Lower lobe of right lung (tissue), 2 donors: ENCODE results near the gene NADSYN1. TPM values are rescaled to one million over a fixed set of nuclear protein-coding genes. Genes with fewer than 3 reads are reported as not detected.

Experiments
- ATAC-seq, 2 donors: fragments of 200-7000 bp; cut with Tn5 transposase; one replicate each; pipeline ENCODE4 v1.9.1; 2020 to 2022; ENCODE audit warnings: mild to moderate bottlenecking in 2 of 2, moderate library complexity in 2 of 2
- DNase-seq: peaks from one replicate; pipeline ENCODE4 v3.0.0-alpha.2; 2020
- H3K27ac ChIP-seq: fragments of 200-600 bp; one replicate; pipeline ENCODE4 v1.8.0; 2022
- H3K27me3 ChIP-seq: fragments of 200-600 bp; one replicate; pipeline ENCODE4 v1.8.0; 2022; ENCODE audit warnings: low read depth
- H3K36me3 ChIP-seq: fragments of 200-600 bp; one replicate; pipeline ENCODE4 v1.8.0; 2022; ENCODE audit warnings: mild to moderate bottlenecking
- H3K4me1 ChIP-seq: fragments of 200-600 bp; one replicate; pipeline ENCODE4 v1.8.0; 2022
- H3K4me3 ChIP-seq: fragments of 200-600 bp; one replicate; pipeline ENCODE4 v1.8.0; 2022; ENCODE audit warnings: mild to moderate bottlenecking
- H3K9me3 ChIP-seq: fragments of 200-600 bp; one replicate; pipeline ENCODE4 v1.8.0; 2022
- intact Hi-C: fragments of 100-400 bp; cut with DNase I; formaldehyde crosslinking; loops from one replicate; pipeline ENCODE4 v1.11.0; 2022
- total RNA-seq: library from RNA; stranded (reverse); fragmentation: NEBNext Ultra II Directional; extraction: Animal tissue kit (Norgen Biotek cat#: 25700); gene quantifications from one replicate; pipeline ENCODE4 v1.2.1, GENCODE V29; 2021
- TF ChIP-seq, protein P1 (sequence below): fragments of 200-600 bp; IDR thresholded peaks from one replicate; pipeline ENCODE4 v1.8.0; 2022; ENCODE audit warnings: antibody characterized with exemption, mild to moderate bottlenecking
- donor health status: DM: no; HTN: yes; CAD: no; lungs with severe emphysema.

The NADSYN1 gene
- total RNA-seq, 1 donor from 2014 or later = 95.0 TPM

DNA sequence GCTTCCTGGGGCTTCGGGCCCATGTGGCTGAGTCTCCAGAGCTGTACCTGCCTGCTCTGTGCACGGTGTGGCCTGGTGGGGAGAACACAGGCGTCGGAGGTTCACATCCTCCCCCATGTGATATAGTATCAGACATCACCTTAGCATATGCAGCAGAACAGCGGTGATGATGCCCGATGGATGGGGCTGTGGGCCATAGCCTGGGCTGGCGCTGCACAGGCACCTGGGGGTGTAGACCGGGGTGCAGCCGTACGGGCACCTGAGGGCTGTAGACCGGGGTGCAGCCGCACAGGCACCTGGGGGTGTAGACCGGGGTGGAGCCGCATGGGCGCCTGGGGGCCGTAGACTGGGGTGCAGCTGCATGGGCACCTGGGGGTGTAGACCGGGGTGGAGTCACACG lies 29.2 kb downstream of the NADSYN1 start:
- Histone ChIP-seq H3K27ac (no peak overlapping the region), H3K4me1 (no peaks in the 10 kb centered on the region), H3K4me3 (no peak overlapping the region), H3K36me3 (peaks cover 94% of the 10 kb centered on the region), H3K27me3 (no peaks in the 10 kb centered on the region), H3K9me3 (no peaks in the 10 kb centered on the region)
- intact Hi-C loops = no loop called here
- TF ChIP-seq, protein P1, sequence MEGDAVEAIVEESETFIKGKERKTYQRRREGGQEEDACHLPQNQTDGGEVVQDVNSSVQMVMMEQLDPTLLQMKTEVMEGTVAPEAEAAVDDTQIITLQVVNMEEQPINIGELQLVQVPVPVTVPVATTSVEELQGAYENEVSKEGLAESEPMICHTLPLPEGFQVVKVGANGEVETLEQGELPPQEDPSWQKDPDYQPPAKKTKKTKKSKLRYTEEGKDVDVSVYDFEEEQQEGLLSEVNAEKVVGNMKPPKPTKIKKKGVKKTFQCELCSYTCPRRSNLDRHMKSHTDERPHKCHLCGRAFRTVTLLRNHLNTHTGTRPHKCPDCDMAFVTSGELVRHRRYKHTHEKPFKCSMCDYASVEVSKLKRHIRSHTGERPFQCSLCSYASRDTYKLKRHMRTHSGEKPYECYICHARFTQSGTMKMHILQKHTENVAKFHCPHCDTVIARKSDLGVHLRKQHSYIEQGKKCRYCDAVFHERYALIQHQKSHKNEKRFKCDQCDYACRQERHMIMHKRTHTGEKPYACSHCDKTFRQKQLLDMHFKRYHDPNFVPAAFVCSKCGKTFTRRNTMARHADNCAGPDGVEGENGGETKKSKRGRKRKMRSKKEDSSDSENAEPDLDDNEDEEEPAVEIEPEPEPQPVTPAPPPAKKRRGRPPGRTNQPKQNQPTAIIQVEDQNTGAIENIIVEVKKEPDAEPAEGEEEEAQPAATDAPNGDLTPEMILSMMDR = no peak
- ATAC-seq (no peak), DNase-seq (no peak)

DNA sequence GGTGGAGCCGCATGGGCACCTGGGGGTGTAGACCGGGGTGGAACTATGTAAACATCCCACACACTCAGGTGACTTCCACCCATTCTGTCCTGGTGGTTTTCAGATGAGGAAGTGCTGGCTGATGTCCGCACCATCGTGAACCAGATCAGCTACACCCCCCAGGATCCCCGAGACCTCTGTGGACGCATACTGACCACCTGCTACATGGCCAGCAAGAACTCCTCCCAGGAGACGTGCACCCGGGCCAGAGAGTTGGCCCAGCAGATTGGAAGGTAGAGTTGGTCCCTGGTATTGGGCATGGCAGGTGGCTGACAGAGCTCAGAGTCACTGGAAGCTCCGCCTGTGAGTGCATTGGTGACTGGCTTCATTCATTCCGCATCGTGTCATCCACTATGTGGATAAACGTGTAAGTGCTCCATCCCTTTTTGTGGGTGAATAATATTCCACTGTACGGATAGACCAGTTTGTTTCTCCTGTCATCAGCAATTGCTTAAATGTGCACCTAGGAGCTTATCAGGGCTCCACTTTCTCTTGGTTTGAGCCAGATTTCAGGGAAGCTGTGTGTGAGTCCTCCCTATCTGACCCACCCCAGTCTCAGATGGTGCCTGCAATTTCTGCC lies 29.9 kb downstream of the NADSYN1 start:
- Histone ChIP-seq H3K27me3 (no peaks in the 10 kb centered on the region), H3K4me1 (no peaks in the 10 kb centered on the region), H3K9me3 (no peaks in the 10 kb centered on the region), H3K27ac (no peak overlapping the region), H3K36me3 (peaks cover 89% of the 10 kb centered on the region), H3K4me3 (no peak overlapping the region)
- no peak for DNase-seq
- no peak for ATAC-seq
- intact Hi-C loops = no loop called here
- TF ChIP-seq, protein P1 = no peak

DNA sequence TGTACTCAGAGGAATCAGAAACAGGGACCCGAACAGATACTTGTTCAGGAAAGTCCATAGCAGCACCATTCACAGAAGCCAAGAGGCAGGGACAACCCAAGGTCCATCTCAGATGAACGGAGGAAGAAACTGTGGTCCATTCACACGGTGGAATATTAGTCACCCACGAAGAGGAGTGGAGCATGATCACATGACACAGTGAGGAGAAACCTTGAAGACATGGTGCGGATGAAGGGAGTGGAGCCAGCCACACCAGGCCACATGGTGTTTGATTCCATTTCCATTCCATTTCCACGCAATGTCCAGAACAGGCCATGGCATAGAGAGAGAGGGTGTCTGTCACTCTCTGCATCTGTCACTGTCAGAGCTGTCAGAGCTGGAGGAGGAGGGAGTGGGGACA lies 30.7 kb downstream of the NADSYN1 start:
- intact Hi-C loops = no loop called here
- Histone ChIP-seq H3K4me1 (peaks cover 7% of the 10 kb centered on the region), H3K9me3 (no peaks in the 10 kb centered on the region), H3K4me3 (no peak overlapping the region), H3K36me3 (peaks cover 90% of the 10 kb centered on the region), H3K27ac (no peak overlapping the region), H3K27me3 (no peaks in the 10 kb centered on the region)
- no peak for ATAC-seq
- no peak for DNase-seq
- TF ChIP-seq, protein P1 = no peak

DNA sequence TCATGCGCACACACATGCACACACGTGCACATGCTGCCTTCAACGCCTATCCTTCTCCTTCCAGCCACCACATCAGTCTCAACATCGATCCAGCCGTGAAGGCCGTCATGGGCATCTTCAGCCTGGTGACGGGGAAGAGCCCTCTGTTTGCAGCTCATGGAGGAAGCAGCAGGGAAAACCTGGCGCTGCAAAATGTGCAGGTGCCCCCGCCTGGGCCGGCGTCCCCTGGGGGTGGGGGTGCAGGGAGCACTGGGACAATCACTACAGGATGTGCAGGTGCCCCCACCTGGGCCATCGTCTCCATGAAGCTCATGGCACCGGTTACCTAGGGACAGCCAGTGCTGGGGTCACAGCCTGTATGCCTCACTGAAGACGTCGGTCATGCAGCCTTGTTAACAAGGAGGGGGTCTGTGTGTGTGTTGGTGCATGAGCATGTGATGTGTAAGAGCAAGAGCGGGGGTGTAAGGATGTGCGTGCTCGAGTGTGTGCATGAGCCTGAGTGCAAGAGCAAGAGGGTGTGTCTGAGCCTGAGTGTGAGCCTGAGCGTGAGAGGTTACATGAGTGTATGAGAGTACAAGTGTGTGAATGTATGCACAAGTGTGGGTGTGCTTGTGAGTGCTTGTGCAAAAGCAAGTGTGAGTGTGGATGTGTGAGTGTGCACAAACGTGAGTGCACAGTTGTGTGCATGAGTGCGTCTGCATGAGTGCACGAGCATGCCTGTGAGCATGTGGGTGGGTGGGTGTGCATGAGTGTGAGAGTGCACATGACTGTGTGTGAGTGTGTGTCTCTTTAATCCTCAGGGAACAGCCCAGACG lies 31.5 kb downstream of the NADSYN1 start:
- H3K4me1 ChIP-seq = peaks cover 15% of the 10 kb centered on the region
- peaks cover 86% of the 10 kb centered on the region for H3K36me3 ChIP-seq
- no peaks in the 10 kb centered on the region for H3K27me3 ChIP-seq
- TF ChIP-seq, protein P1 = no peak
- H3K9me3 ChIP-seq = no peaks in the 10 kb centered on the region
- intact Hi-C loops = no loop called here
- H3K27ac ChIP-seq = no peak overlapping the region
- DNase-seq (no peak), ATAC-seq (no peak)
- no peak overlapping the region for H3K4me3 ChIP-seq

DNA sequence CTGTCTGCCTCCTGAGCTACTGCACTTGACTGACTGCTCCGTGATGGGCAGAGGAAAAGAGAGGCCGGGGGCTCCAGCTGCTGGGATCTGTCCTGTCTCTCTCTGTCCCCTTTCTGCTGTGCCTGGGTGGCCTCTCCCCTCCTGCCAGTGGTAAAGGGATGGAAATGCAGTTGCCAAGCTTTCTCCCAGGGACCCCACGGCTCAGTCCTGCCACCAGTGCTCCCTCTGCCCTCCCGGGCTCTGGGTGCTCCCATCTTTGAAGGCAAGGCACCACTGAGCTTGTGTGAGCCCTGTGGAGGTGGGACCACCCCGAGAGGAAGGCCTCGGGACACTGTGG lies 32.0 kb downstream of the NADSYN1 start:
- DNase-seq (no peak), ATAC-seq (no peak)
- H3K4me3 ChIP-seq = no peak overlapping the region
- TF ChIP-seq, protein P1 = no peak
- H3K4me1 ChIP-seq = peaks cover 17% of the 10 kb centered on the region
- H3K9me3 ChIP-seq = no peaks in the 10 kb centered on the region
- H3K27ac ChIP-seq = no peak overlapping the region
- no peaks in the 10 kb centered on the region for H3K27me3 ChIP-seq
- peaks cover 85% of the 10 kb centered on the region for H3K36me3 ChIP-seq
- intact Hi-C loops = no loop called here
